22Rv1 (cell line): ENCODE results near the gene RHOBTB3.
A peak's percentile ranks its signal among the peaks of the same experiment; 100 is the strongest.

Experiments
- H3K27ac ChIP-seq: fragments of 450-650 bp; 2 replicates; pipeline ENCODE4 v1.5.1; 2017
- CTCF ChIP-seq: fragments of 450-650 bp; IDR thresholded peaks from 2 replicates; pipeline ENCODE4 v1.5.1; 2017; ENCODE audit warnings: mild to moderate bottlenecking
- ZFX ChIP-seq: fragments of 450-650 bp; IDR thresholded peaks from 2 replicates; pipeline ENCODE4 v1.6.1; 2017; ENCODE audit warnings: antibody characterized with exemption, borderline replicate concordance

RHOBTB3 gene

GRCh38 chr5:95730730-95731570 lies at the start of gene RHOBTB3:
TSS of gene RHOBTB3 (plus strand) at chr5:95731336. CDS start at chr5:95731683, 347 bp downstream.
- peak within 1 kb of the TSS; percentile 7; the same call in 1 of the 2 replicates for H3K27ac ChIP-seq
- no peak for TF ChIP-seq CTCF
- no peak for TF ChIP-seq ZFX

- no peak for TF ChIP-seq CTCF
- no peak for TF ChIP-seq ZFX
- H3K27ac ChIP-seq = no peak within 1 kb of the TSS
Observed at GRCh38 chr5:95682891-95683290, 48.2 kb upstream of the RHOBTB3 start, which contains the start of gene SPATA9. TSS of gene SPATA9 (minus strand) at chr5:95682991. CDS start at chr5:95682854, 137 bp downstream.

- H3K27ac ChIP-seq = no peak overlapping the region
- TF ChIP-seq ZFX = no peak
- no peak for TF ChIP-seq CTCF
Observed at GRCh38 chr5:95684361-95684760, 46.8 kb upstream of the RHOBTB3 start.

- TF ChIP-seq CTCF (no peak), ZFX (no peak)
- H3K27ac ChIP-seq = no peak overlapping the region
Observed at GRCh38 chr5:95686651-95687050, 44.5 kb upstream of the RHOBTB3 start.

GRCh38 chr5:95689680-95690079 lies 41.5 kb upstream of the RHOBTB3 start:
- TF ChIP-seq ZFX (no peak), CTCF (no peak)
- H3K27ac ChIP-seq = no peak overlapping the region

GRCh38 chr5:95690333-95690732 lies 40.8 kb upstream of the RHOBTB3 start:
- TF ChIP-seq ZFX (no peak), CTCF (no peak)
- no peak overlapping the region for H3K27ac ChIP-seq
